ENCODE measurements around the gene RPL10A.

Gene RPL10A

GRCh38 chr6:35443341-35444030 is 24.7 kb upstream of the RPL10A start:
- DNase-seq (ENCODE audit: extremely low spot score, insufficient read length, low read depth) (no peak), FAIRE-seq (no peak)

GRCh38 chr6:35445691-35446090 is 22.5 kb upstream of the RPL10A start:
- FAIRE-seq: no peak
- no peak for DNase-seq (ENCODE audit: extremely low spot score, insufficient read length, low read depth)

GRCh38 chr6:35448191-35448590 is 20.0 kb upstream of the RPL10A start:
- DNase-seq (ENCODE audit: extremely low spot score, insufficient read length, low read depth) (no peak), FAIRE-seq (no peak)

- FAIRE-seq (peak; percentile 85), DNase-seq (ENCODE audit: extremely low spot score, insufficient read length, low read depth) (peak; percentile 72)
These were observed 18.8 kb upstream of the RPL10A start for GRCh38 chr6:35449287-35449881.

GRCh38 chr6:35451354-35452182 is 16.6 kb upstream of the RPL10A start:
- FAIRE-seq: no peak
- no peak for DNase-seq (ENCODE audit: extremely low spot score, insufficient read length, low read depth)

GRCh38 chr6:35452183-35453090 is 15.8 kb upstream of the RPL10A start, which contains the start of gene FANCE:
FANCE (plus strand) TSS chr6:35452338; CDS start chr6:35452546, 208 bp downstream.
- peak; percentile 88 for FAIRE-seq
- DNase-seq (ENCODE audit: extremely low spot score, insufficient read length, low read depth): peak; percentile 92

GRCh38 chr6:35453236-35453635 is 15.0 kb upstream of the RPL10A start:
- FAIRE-seq (no peak), DNase-seq (ENCODE audit: extremely low spot score, insufficient read length, low read depth) (no peak)

GRCh38 chr6:35454391-35455110 is 13.7 kb upstream of the RPL10A start:
- DNase-seq (ENCODE audit: extremely low spot score, insufficient read length, low read depth) (no peak), FAIRE-seq (no peak)

GRCh38 chr6:35457907-35458306 is 10.3 kb upstream of the RPL10A start:
- DNase-seq (ENCODE audit: extremely low spot score, insufficient read length, low read depth) (no peak), FAIRE-seq (no peak)

GRCh38 chr6:35461270-35461669 is 6.9 kb upstream of the RPL10A start:
- FAIRE-seq (no peak), DNase-seq (ENCODE audit: extremely low spot score, insufficient read length, low read depth) (no peak)

- FAIRE-seq (no peak), DNase-seq (ENCODE audit: extremely low spot score, insufficient read length, low read depth) (no peak)
These were observed 4.9 kb upstream of the RPL10A start for GRCh38 chr6:35463292-35463691.

GRCh38 chr6:35465646-35466045 is 2.6 kb upstream of the RPL10A start:
- DNase-seq (ENCODE audit: extremely low spot score, insufficient read length, low read depth): no peak

GRCh38 chr6:35468980-35469750 is 964 bp downstream of the RPL10A start:
- DNase-seq (ENCODE audit: extremely low spot score, insufficient read length, low read depth): no peak
- no peak for FAIRE-seq

More at GRCh38 chr6:35465646-35466045, 2.6 kb upstream of the RPL10A start:
- FAIRE-seq: no peak

- DNase-seq (ENCODE audit: extremely low spot score, insufficient read length, low read depth): no peak
- no peak for FAIRE-seq
These were observed 1.8 kb downstream of the RPL10A start for GRCh38 chr6:35469751-35470662.

- FAIRE-seq: no peak
- DNase-seq (ENCODE audit: extremely low spot score, insufficient read length, low read depth): no peak
These were observed 2.5 kb downstream of the RPL10A start for GRCh38 chr6:35470663-35471120.

- FAIRE-seq (no peak), DNase-seq (ENCODE audit: extremely low spot score, insufficient read length, low read depth) (no peak)
These were observed 3.7 kb downstream of the RPL10A start for GRCh38 chr6:35471836-35472345.
